DOHH2 (cell line): ENCODE data around the gene PPEF2.

ENCODE experiments used
- H3F3A ChIP-seq: fragments of 200-600 bp; sonication (generic), shearing (Covaris generic); 2 replicates; pipeline ENCODE4 v1.6.0; 2016; ENCODE audit warnings: antibody characterized with exemption, mild to moderate bottlenecking; ENCODE audit not compliant: control insufficient read depth, insufficient read depth
- H3K27ac ChIP-seq: fragments of 200-600 bp; sonication (generic); 2 replicates; pipeline ENCODE4 v1.5.1; 2014; ENCODE audit warnings: low read depth, mild to moderate bottlenecking, low read length, moderate library complexity
- H3K27me3 ChIP-seq: fragments of 200-600 bp; sonication (generic); 2 replicates; pipeline ENCODE4 v1.6.1; 2014; ENCODE audit warnings: mild to moderate bottlenecking, low read length, mixed read lengths; ENCODE audit not compliant: control insufficient read depth
- H3K36me3 ChIP-seq: fragments of 200-600 bp; sonication (generic); 2 replicates; pipeline ENCODE4 v1.6.1; 2014; ENCODE audit warnings: mild to moderate bottlenecking, low read length, moderate library complexity, mixed read lengths; ENCODE audit not compliant: control insufficient read depth
- H3K4me1 ChIP-seq: fragments of 200-600 bp; sonication (generic); 2 replicates; pipeline ENCODE4 v1.6.1; 2014; ENCODE audit warnings: mild to moderate bottlenecking, low read length, mixed read lengths; ENCODE audit not compliant: control insufficient read depth
- H3K4me2 ChIP-seq: fragments of 200-600 bp; sonication (generic); 2 replicates; pipeline ENCODE4 v1.6.0; 2014; ENCODE audit warnings: mild to moderate bottlenecking, low read length, moderate library complexity
- H3K4me3 ChIP-seq: fragments of 200-600 bp; sonication (generic); 2 replicates; pipeline ENCODE4 v1.5.1; 2014; ENCODE audit warnings: mild to moderate bottlenecking, low read length, mixed read lengths
- H3K79me2 ChIP-seq: fragments of 200-600 bp; sonication (generic); 2 replicates; pipeline ENCODE4 v1.6.1; 2014; ENCODE audit warnings: mild to moderate bottlenecking, low read length, mixed read lengths; ENCODE audit not compliant: control insufficient read depth
- H3K9me2 ChIP-seq: fragments of 200-600 bp; sonication (generic); replicated peaks from 2 replicates; pipeline ENCODE4 v1.6.1; 2014; ENCODE audit warnings: mild to moderate bottlenecking, low read length, mixed read lengths; ENCODE audit not compliant: control insufficient read depth
- H3K9me3 ChIP-seq: fragments of 200-600 bp; sonication (generic); 2 replicates; pipeline ENCODE4 v1.6.1; 2014; ENCODE audit warnings: antibody characterized with exemption, low read length, mixed read lengths; ENCODE audit not compliant: control insufficient read depth, insufficient read depth
- H4K20me1 ChIP-seq: fragments of 200-600 bp; sonication (generic); 2 replicates; pipeline ENCODE4 v1.6.0; 2014; ENCODE audit warnings: low read depth, mild to moderate bottlenecking, antibody characterized with exemption, low read length, moderate library complexity; ENCODE audit not compliant: control insufficient read depth, insufficient read depth
- EZH2phosphoT487 ChIP-seq: fragments of 200-600 bp; sonication (generic); IDR thresholded peaks from 2 replicates; pipeline ENCODE4 v1.6.1; 2017; ENCODE audit warnings: borderline replicate concordance, mild to moderate bottlenecking, antibody characterized with exemption, low read length, moderate library complexity, mixed read lengths
- TF ChIP-seq, protein P1 (sequence below): fragments of 200-600 bp; sonication (generic); IDR thresholded peaks from one replicate; pipeline ENCODE4 v1.5.1; 2014; ENCODE audit warnings: antibody characterized with exemption, mild to moderate bottlenecking, low read depth, low read length; ENCODE audit not compliant: poor library complexity, severe bottlenecking

The PPEF2 gene

DNA sequence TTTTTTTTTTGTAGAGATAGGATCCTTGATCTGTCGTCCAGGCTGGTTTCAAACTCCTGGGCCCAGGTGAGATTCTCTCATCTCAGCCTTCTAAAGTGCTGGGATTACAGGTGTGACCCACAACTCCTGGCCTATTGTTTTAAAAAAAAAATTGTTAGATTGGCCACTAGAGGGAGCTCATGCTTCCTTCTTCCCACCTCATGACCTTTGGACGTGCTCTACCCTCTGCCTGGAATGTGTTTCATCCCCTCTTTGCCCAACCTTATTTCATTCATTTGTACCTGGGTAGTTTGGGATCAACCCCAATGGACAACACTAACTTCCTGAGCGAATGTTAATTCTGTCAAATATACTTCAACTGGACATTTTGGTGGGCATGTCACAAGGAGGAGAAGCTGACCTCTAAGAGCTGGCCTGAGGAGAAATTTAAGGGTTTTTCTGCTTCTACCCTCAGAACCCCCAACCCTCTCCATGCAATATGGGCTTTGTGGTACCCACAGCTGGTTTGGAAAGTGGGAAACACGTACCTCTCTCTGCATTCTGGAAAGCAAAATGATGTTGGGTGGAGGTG lies 6.4 kb downstream of the PPEF2 start:
- H3K36me3 ChIP-seq = no peaks in the 10 kb centered on the region
- H3K27ac ChIP-seq = no peak overlapping the region
- no peaks in the 10 kb centered on the region for H3F3A ChIP-seq
- H3K79me2 ChIP-seq = no peaks in the 10 kb centered on the region
- no peak overlapping the region for H3K4me3 ChIP-seq
- no peak for TF ChIP-seq EZH2phosphoT487
- TF ChIP-seq, protein P1, sequence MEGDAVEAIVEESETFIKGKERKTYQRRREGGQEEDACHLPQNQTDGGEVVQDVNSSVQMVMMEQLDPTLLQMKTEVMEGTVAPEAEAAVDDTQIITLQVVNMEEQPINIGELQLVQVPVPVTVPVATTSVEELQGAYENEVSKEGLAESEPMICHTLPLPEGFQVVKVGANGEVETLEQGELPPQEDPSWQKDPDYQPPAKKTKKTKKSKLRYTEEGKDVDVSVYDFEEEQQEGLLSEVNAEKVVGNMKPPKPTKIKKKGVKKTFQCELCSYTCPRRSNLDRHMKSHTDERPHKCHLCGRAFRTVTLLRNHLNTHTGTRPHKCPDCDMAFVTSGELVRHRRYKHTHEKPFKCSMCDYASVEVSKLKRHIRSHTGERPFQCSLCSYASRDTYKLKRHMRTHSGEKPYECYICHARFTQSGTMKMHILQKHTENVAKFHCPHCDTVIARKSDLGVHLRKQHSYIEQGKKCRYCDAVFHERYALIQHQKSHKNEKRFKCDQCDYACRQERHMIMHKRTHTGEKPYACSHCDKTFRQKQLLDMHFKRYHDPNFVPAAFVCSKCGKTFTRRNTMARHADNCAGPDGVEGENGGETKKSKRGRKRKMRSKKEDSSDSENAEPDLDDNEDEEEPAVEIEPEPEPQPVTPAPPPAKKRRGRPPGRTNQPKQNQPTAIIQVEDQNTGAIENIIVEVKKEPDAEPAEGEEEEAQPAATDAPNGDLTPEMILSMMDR = peak; percentile 76
- H3K4me2 ChIP-seq = no peak overlapping the region
- H3K9me2 ChIP-seq = no peaks in the 10 kb centered on the region
- H3K4me1 ChIP-seq = no peaks in the 10 kb centered on the region
- no peaks in the 10 kb centered on the region for H3K9me3 ChIP-seq
- H4K20me1 ChIP-seq = no peaks in the 10 kb centered on the region
- peaks cover 24% of the 10 kb centered on the region for H3K27me3 ChIP-seq

DNA sequence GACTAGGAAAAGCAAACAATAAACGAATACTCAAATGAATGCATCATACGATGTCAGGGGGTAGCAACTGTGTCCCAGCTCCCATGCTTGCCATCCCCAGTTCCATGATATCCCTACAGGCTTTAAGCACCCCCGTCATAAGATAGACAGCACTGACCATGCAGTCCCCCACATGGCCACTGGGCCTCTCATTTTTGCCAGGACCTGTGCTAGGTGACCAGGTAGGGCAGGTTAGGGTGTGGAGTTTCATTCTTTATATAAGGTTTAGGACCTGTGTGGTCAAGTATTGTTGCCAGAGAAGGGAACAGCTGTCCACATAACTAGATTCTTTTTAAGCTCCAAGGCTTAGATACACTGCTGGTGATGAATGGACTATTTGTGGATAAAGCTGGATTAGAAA lies 9.7 kb downstream of the PPEF2 start:
- Histone ChIP-seq H3K27ac (no peak overlapping the region), H4K20me1 (no peaks in the 10 kb centered on the region), H3K36me3 (no peaks in the 10 kb centered on the region), H3K4me3 (no peak overlapping the region), H3K4me2 (no peak overlapping the region), H3K79me2 (no peaks in the 10 kb centered on the region), H3F3A (no peaks in the 10 kb centered on the region), H3K9me3 (no peaks in the 10 kb centered on the region), H3K4me1 (no peaks in the 10 kb centered on the region), H3K27me3 (0 out of 2 replicates have a peak, but pooled peaks cover 3% of the 10 kb centered on the region), H3K9me2 (no peaks in the 10 kb centered on the region)
- no peak for TF ChIP-seq EZH2phosphoT487
- TF ChIP-seq, protein P1 = no peak

DNA sequence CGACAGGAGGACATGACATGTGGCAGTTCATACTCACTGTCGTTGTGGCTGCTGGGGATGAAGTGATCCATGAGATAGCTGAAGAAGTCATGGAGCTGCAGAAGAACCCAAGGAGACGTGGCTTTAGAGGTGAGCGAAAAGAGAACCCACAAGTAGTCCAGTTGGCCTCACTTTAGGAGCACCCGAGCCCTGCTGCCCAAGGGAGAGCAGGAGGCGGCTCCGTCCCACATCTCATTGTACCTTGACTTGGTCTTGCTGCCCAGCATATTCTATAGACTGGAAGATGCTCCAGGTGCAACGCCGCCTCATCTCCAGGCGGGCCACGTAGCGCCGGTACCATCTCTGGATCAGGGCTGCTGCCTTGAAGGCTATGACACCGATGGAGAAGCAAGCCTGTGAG lies 10.6 kb downstream of the PPEF2 start:
- Histone ChIP-seq H3K4me1 (no peaks in the 10 kb centered on the region), H3K4me2 (no peak overlapping the region), H4K20me1 (no peaks in the 10 kb centered on the region), H3K36me3 (no peaks in the 10 kb centered on the region), H3K9me2 (no peaks in the 10 kb centered on the region), H3K79me2 (no peaks in the 10 kb centered on the region), H3K27me3 (0 out of 2 replicates have a peak, but pooled peaks cover 3% of the 10 kb centered on the region), H3F3A (no peaks in the 10 kb centered on the region), H3K27ac (no peak overlapping the region), H3K9me3 (no peaks in the 10 kb centered on the region), H3K4me3 (no peak overlapping the region)
- TF ChIP-seq, protein P1 = no peak
- no peak for TF ChIP-seq EZH2phosphoT487
